Fibroblast of lung (primary cell): ENCODE results near the gene KCND2. TPM values are rescaled to one million over a fixed set of nuclear protein-coding genes. Genes with fewer than 3 reads are reported as not detected.

ENCODE experiments used
- DNase-seq, 2 donors: peaks; one replicate each; pipeline versions ENCODE4 v3.0.0 to v3.0.0-alpha.2; 2010; ENCODE audit warnings: low read depth in 2 of 2
- H2AFZ ChIP-seq: 2 replicates; pipeline ENCODE4 v1.5.1; 2012; ENCODE audit warnings: low read length, control low read depth, inconsistent platforms
- H3K27ac ChIP-seq: 2 replicates; pipeline ENCODE4 v1.5.1; 2011; ENCODE audit warnings: low read length, control low read depth; ENCODE audit not compliant: insufficient read depth
- H3K27me3 ChIP-seq: 2 replicates; pipeline ENCODE4 v1.5.1; 2011; ENCODE audit warnings: mild to moderate bottlenecking, low read length; ENCODE audit not compliant: control insufficient read depth, insufficient read depth
- H3K36me3 ChIP-seq: 2 replicates; pipeline ENCODE4 v1.5.1; 2011; ENCODE audit warnings: low read length; ENCODE audit not compliant: control insufficient read depth, insufficient read depth
- H3K4me1 ChIP-seq: 2 replicates; pipeline ENCODE4 v1.5.1; 2011; ENCODE audit warnings: low read length; ENCODE audit not compliant: control insufficient read depth, insufficient read depth; ENCODE audit errors: extremely low read depth
- H3K4me2 ChIP-seq: 2 replicates; pipeline ENCODE4 v1.5.1; 2011; ENCODE audit warnings: low read length, control low read depth; ENCODE audit not compliant: insufficient read depth; ENCODE audit errors: extremely low read depth
- H3K4me3 ChIP-seq, 4 experiments: fragments of 200-600 bp in 1 of 4; sonication (generic) in 1 of 4; replicated peaks in 1 of 4; 2 replicates each; pipeline ENCODE4 v1.5.1; 2011 to 2016; ENCODE audit warnings: low read length in 4 of 4, low read depth in 3 of 4, mild to moderate bottlenecking in 3 of 4, control low read depth in 2 of 4, inconsistent platforms in 1 of 4, mixed read lengths in 1 of 4; ENCODE audit not compliant: insufficient read depth in 1 of 4; ENCODE audit errors: control extremely low read depth in 1 of 4
- H3K79me2 ChIP-seq: 2 replicates; pipeline ENCODE4 v1.5.1; 2012; ENCODE audit warnings: mild to moderate bottlenecking, low read length, inconsistent platforms; ENCODE audit not compliant: control insufficient read depth, insufficient read depth
- H3K9ac ChIP-seq: 2 replicates; pipeline ENCODE4 v1.5.1; 2011; ENCODE audit warnings: mild to moderate bottlenecking, low read length, control low read depth; ENCODE audit not compliant: insufficient read depth
- H3K9me3 ChIP-seq: 2 replicates; pipeline ENCODE4 v1.5.1; 2012; ENCODE audit warnings: low read depth, low read length; ENCODE audit not compliant: control insufficient read depth, insufficient read depth
- H4K20me1 ChIP-seq: 2 replicates; pipeline ENCODE4 v1.5.1; 2011; ENCODE audit warnings: low read length; ENCODE audit not compliant: control insufficient read depth, insufficient read depth; ENCODE audit errors: extremely low read depth
- CTCF ChIP-seq, 2 donors: IDR thresholded peaks in 1 of 2; conservative IDR thresholded peaks in 1 of 2; 1 replicate in 1 of 2; 2 replicates in 1 of 2; pipeline ENCODE4 v1.5.1; 2011 to 2012; ENCODE audit warnings: low read length in 2 of 2, control low read depth in 1 of 2, inconsistent platforms in 1 of 2, low read depth in 1 of 2, mild to moderate bottlenecking in 1 of 2
- EZH2 ChIP-seq: IDR thresholded peaks from 2 replicates; pipeline ENCODE4 v1.5.1; 2012; ENCODE audit warnings: low read length, control low read depth, mild to moderate bottlenecking; ENCODE audit errors: missing control alignments
- polyA plus RNA-seq, 2 donors: library from polyadenylated mRNA; depleted of rRNA in 1 of 2; stranded (reverse) in 1 of 2; unstranded in 1 of 2; fragments of >200 nt; gene quantifications; 2 replicates each; pipeline ENCODE4 v1.2.1, GENCODE V29; 2011 to 2012; ENCODE audit warnings: missing spikeins in 1 of 2
- total RNA-seq: library from RNA; depleted of rRNA; stranded (reverse); fragments of >200 nt; gene quantifications from 2 replicates; pipeline ENCODE4 v1.2.1, GENCODE V29; 2014

KCND2 gene
- total and polyA plus RNA-seq, 2 donors (not counting 1 experiment from before 2014, with no cell fraction given): 2.1 to 6.1 TPM

- Histone ChIP-seq H2AFZ (no peak overlapping the region), H3K4me3 (no peak overlapping the region), H3K79me2 (no peaks in the 10 kb centered on the region), H3K27ac (no peak overlapping the region), H3K36me3 (no peaks in the 10 kb centered on the region), H3K9ac (no peak overlapping the region), H3K4me1 (no peaks in the 10 kb centered on the region), H3K4me2 (no peak overlapping the region), H4K20me1 (no peaks in the 10 kb centered on the region), H3K27me3 (no peaks in the 10 kb centered on the region), H3K9me3 (no peaks in the 10 kb centered on the region)
- TF ChIP-seq EZH2: no peak
- TF ChIP-seq CTCF (conservative IDR thresholded peaks at IDR 0.05 in 1 of 2, IDR thresholded peaks at IDR 0.05 in 1 of 2; ENCODE audit: low read depth in 1 of 2, low read length in 2 of 2): no peak
- peak; percentile 3 to 72 for DNase-seq
These were observed 129.2 kb downstream of the KCND2 start for GRCh38 chr7:120402079-120402767.

GRCh38 chr7:120402801-120403200 is 129.8 kb downstream of the KCND2 start:
- Histone ChIP-seq H3K27me3 (no peaks in the 10 kb centered on the region), H3K27ac (no peak overlapping the region), H3K9me3 (no peaks in the 10 kb centered on the region), H3K9ac (no peak overlapping the region), H2AFZ (no peak overlapping the region), H4K20me1 (no peaks in the 10 kb centered on the region), H3K36me3 (no peaks in the 10 kb centered on the region), H3K4me1 (no peaks in the 10 kb centered on the region), H3K4me3 (no peak overlapping the region), H3K79me2 (no peaks in the 10 kb centered on the region), H3K4me2 (no peak overlapping the region)
- TF ChIP-seq CTCF (conservative IDR thresholded peaks at IDR 0.05 in 1 of 2, IDR thresholded peaks at IDR 0.05 in 1 of 2; ENCODE audit: low read depth in 1 of 2, low read length in 2 of 2): no peak
- TF ChIP-seq EZH2: no peak
- DNase-seq: peak; percentile 1 to 59

- Histone ChIP-seq H3K4me2 (no peak overlapping the region), H2AFZ (no peak overlapping the region), H3K36me3 (no peaks in the 10 kb centered on the region), H3K27ac (no peak overlapping the region), H4K20me1 (no peaks in the 10 kb centered on the region), H3K4me3 (no peak overlapping the region), H3K9me3 (no peaks in the 10 kb centered on the region), H3K79me2 (no peaks in the 10 kb centered on the region), H3K4me1 (no peaks in the 10 kb centered on the region), H3K27me3 (no peaks in the 10 kb centered on the region), H3K9ac (no peak overlapping the region)
- no peak for TF ChIP-seq EZH2
- no peak for TF ChIP-seq CTCF (conservative IDR thresholded peaks at IDR 0.05 in 1 of 2, IDR thresholded peaks at IDR 0.05 in 1 of 2; ENCODE audit: low read depth in 1 of 2, low read length in 2 of 2)
- DNase-seq: peak in 1 of 2 donors; percentile 11
These were observed 131.1 kb downstream of the KCND2 start for GRCh38 chr7:120404042-120404441.
